HFFc6 (cell line): ENCODE measurements around the gene SH3BP4. TPM values are rescaled to one million over a fixed set of nuclear protein-coding genes. Genes with fewer than 3 reads are reported as not detected.

Source experiments
- DNase-seq: peaks from one replicate; pipeline ENCODE4 v3.0.0-alpha.2; 2018
- H3K27ac Mint-ChIP-seq: 2 replicates; pipeline ENCODE4 v1.8.0; 2020; ENCODE audit warnings: mild to moderate bottlenecking, mixed read lengths
- H3K27me3 Mint-ChIP-seq: 2 replicates; pipeline ENCODE4 v1.8.0; 2021; ENCODE audit warnings: mild to moderate bottlenecking, moderate library complexity, mixed read lengths; ENCODE audit not compliant: insufficient read depth
- H3K36me3 Mint-ChIP-seq: 2 replicates; pipeline ENCODE4 v1.8.0; 2021; ENCODE audit warnings: low read depth, mixed read lengths
- H3K4me1 Mint-ChIP-seq: 2 replicates; pipeline ENCODE4 v1.8.0; 2020; ENCODE audit warnings: low read depth, mixed read lengths
- H3K4me3 Mint-ChIP-seq: 2 replicates; pipeline ENCODE4 v1.8.0; 2020; ENCODE audit warnings: mild to moderate bottlenecking, moderate library complexity, mixed read lengths
- H3K9me3 Mint-ChIP-seq: 2 replicates; pipeline ENCODE4 v1.8.0; 2020; ENCODE audit warnings: mild to moderate bottlenecking, mixed read lengths
- CTCF ChIP-seq: fragments of 200-600 bp; sonication (generic); IDR thresholded peaks from 2 replicates; pipeline ENCODE4 v1.5.0; 2021; ENCODE audit warnings: antibody characterized with exemption, mild to moderate bottlenecking
- total RNA-seq, 6 experiments: library from RNA; stranded (reverse); fragmentation: NEBNext Ultra II Directional; extraction: Animal tissue kit (Norgen Biotek cat#: 25700); gene quantifications; 2 replicates in 1 of 6; 3 replicates in 5 of 6; pipeline ENCODE4 v1.2.3, GENCODE V29; 2021

SH3BP4 gene
- total RNA-seq, 6 experiments from 2014 or later, result 82.3 to 98.7 (median 87.8) TPM

DNA sequence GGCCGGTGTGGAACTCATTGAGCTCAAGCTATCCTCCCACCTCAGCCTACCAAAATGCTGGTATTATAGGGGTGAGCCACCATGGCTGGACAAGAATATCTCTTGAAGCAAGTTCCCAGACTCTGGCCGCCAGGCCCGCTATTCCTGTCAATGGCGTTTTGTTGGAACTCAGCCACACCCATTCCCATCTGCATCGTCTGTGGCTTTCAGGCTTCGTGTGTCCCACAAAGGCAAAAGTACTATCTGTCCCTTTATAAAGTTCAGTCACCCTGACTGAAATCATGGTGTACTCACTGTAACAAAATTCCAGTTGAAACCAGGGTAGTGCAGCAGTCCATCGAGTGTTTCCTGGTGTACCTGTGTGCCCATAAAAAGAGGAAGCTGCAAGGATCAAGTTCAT lies 96.7 kb downstream of the SH3BP4 start:
- no peak for DNase-seq
- H3K4me1 Mint-ChIP-seq, result peaks cover 56% of the 10 kb centered on the region
- H3K27ac Mint-ChIP-seq, result peak overlapping the region; percentile 84
- H3K9me3 Mint-ChIP-seq, result 0 out of 2 replicates have a peak, but pooled peaks cover 3% of the 10 kb centered on the region
- no peak overlapping the region; the same call in 1 of the 2 replicates for H3K4me3 Mint-ChIP-seq
- H3K27me3 Mint-ChIP-seq, result peaks cover 37% of the 10 kb centered on the region
- TF ChIP-seq CTCF, result no peak
- peaks cover 68% of the 10 kb centered on the region for H3K36me3 Mint-ChIP-seq

- Mint-ChIP-seq H3K27me3 (peaks cover 39% of the 10 kb centered on the region), H3K27ac (peak overlapping the region; percentile 84), H3K9me3 (0 out of 2 replicates have a peak, but pooled peaks cover 3% of the 10 kb centered on the region), H3K4me3 (no peak overlapping the region; the same call in 1 of the 2 replicates), H3K36me3 (peaks cover 69% of the 10 kb centered on the region), H3K4me1 (peaks cover 56% of the 10 kb centered on the region)
- TF ChIP-seq CTCF, result no peak
- DNase-seq, result no peak
These were observed 97.3 kb downstream of the SH3BP4 start for GRCh38 chr2:235049069-235049468.

- Mint-ChIP-seq H3K27ac (peak overlapping the region; percentile 84; the same call in 1 of the 2 replicates), H3K9me3 (0 out of 2 replicates have a peak, but pooled peaks cover 3% of the 10 kb centered on the region), H3K36me3 (peaks cover 75% of the 10 kb centered on the region), H3K4me3 (no peak overlapping the region; the same call in 1 of the 2 replicates), H3K27me3 (peaks cover 39% of the 10 kb centered on the region), H3K4me1 (peaks cover 56% of the 10 kb centered on the region)
- no peak for TF ChIP-seq CTCF
- DNase-seq, result no peak
These were observed 97.9 kb downstream of the SH3BP4 start for GRCh38 chr2:235049719-235050118.

DNA sequence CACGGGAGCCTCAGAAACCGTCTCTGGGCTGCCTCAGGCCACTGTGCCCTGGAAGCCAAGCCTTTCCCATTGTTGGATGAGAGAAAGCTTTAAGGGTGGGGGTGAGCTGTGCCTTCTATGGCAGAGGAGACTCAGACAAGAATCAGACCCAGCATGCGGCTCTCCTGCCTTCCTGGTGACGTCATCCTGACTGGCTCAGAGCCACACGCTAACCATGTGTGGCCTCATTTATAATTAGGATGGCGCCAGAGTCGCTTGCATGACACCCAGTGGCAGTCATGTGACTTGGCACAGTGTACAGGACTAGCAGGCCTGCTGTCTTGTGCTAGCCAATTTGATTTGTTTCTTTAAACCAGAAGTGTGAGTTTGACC lies 99.1 kb downstream of the SH3BP4 start:
- peak; percentile 24; the same call in 1 of the 2 replicates for TF ChIP-seq CTCF
- Mint-ChIP-seq H3K27me3 (peaks cover 39% of the 10 kb centered on the region), H3K4me3 (peak overlapping the region; percentile 57), H3K4me1 (peaks cover 56% of the 10 kb centered on the region), H3K27ac (peak overlapping the region; percentile 84), H3K9me3 (0 out of 2 replicates have a peak, but pooled peaks cover 3% of the 10 kb centered on the region), H3K36me3 (peaks cover 81% of the 10 kb centered on the region)
- peak; percentile 97 for DNase-seq

DNA sequence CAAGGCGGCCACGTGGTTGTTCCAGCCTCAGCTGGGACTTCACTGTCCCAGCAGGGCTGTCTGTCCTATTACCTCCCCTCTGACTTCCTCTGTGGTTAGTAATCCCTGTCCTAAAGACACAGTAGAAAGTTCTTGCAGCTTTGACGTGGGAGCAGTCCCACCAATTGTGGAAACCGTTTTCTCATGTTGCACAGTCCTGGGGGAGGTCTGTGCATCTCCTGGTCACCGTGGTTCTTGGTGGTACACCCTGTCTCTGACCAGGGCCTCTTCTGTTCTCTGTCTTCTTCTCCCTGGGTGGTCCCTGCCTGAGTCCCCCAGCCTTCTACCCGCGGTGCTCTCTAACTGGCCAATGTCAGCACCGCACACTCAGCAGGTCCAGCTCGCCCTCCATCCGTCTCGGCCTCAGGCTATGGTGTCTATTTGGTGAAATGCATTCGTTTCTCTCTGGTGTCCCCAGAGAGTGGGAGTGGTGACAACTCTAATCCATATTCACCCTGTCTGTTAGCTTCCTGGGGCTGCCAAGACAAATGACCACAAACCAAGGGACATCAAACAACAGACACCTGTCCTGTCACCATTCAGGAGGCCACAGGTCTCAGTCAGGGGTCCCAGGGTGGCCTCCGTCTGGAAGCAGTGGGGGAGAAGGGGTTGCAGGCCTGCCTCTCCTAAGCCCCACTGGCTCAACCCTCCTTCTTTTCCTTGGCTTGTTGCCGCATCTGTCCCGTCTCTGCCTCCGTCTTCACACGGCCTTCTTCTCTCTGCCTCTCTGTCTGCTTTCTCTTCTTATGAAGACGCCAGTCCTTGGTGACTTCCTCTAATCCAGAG lies 99.8 kb downstream of the SH3BP4 start:
- Mint-ChIP-seq H3K9me3 (0 out of 2 replicates have a peak, but pooled peaks cover 3% of the 10 kb centered on the region), H3K36me3 (peaks cover 80% of the 10 kb centered on the region), H3K4me3 (peak overlapping the region; percentile 57), H3K27me3 (peaks cover 39% of the 10 kb centered on the region), H3K4me1 (peaks cover 52% of the 10 kb centered on the region), H3K27ac (peak overlapping the region; percentile 84)
- DNase-seq, result peak; percentile 52
- no peak for TF ChIP-seq CTCF
